DOHH2 (cell line): ENCODE results near the gene RIN1.

Experiments
- CTCF ChIP-seq: fragments of 200-600 bp; sonication (generic); IDR thresholded peaks from one replicate; pipeline ENCODE4 v1.5.1; 2014; ENCODE audit warnings: antibody characterized with exemption, mild to moderate bottlenecking, low read depth, low read length; ENCODE audit not compliant: poor library complexity, severe bottlenecking
- EZH2phosphoT487 ChIP-seq: fragments of 200-600 bp; sonication (generic); IDR thresholded peaks from 2 replicates; pipeline ENCODE4 v1.6.1; 2017; ENCODE audit warnings: borderline replicate concordance, mild to moderate bottlenecking, antibody characterized with exemption, low read length, moderate library complexity, mixed read lengths

GRCh38 chr11:66318600-66318970 is 17.6 kb downstream of the RIN1 start:
- TF ChIP-seq EZH2phosphoT487 (no peak), CTCF (no peak)
